HG02943 (cell line): ENCODE measurements around the gene ANKRD62.

Experiments
- ATAC-seq: cut with Tn5 transposase; IDR thresholded peaks from one replicate; pipeline ENCODE4 v1.9.1; 2021; ENCODE audit warnings: mild to moderate bottlenecking, low read depth, moderate library complexity; ENCODE audit not compliant: unreplicated experiment

Gene ANKRD62

GRCh38 chr18:12165038-12165768, 71.6 kb downstream of the ANKRD62 start:
- ATAC-seq, result no peak
